T-cell (primary cell): ENCODE measurements around the gene TMEM59. TPM values are rescaled to one million over a fixed set of nuclear protein-coding genes. Genes with fewer than 3 reads are reported as not detected.

ENCODE experiments used
- total RNA-seq, 35 experiments: library from RNA in 6 of 35; stranded (reverse) in 6 of 35; fragments of 120-200 nt in 1 of 35; gene quantifications; one replicate each; pipeline versions ENCODE4 v1.2.1 to v1.2.4 and lab custom pipeline; 2013 to 2026

Gene TMEM59
- total RNA-seq, 5 donors from 2014 or later (not counting 1 experiment from before 2014, with no cell fraction given): 138 to 193 (median 174) TPM

Other genes with a start within 250 kb of the TMEM59 start
- 10 to 100 TPM in 4 of 5 donors, 1 to 10 TPM in 1; 5.6 to 13.3 (median 12.2) TPM for gene NDC1, start 214.9 kb downstream of the TMEM59 start, total RNA-seq
- gene YIPF1, start 163.4 kb downstream of the TMEM59 start, total RNA-seq: 10 to 100 TPM; 11.5 to 17.2 (median 14.5) TPM
- gene DIO1, start 159.0 kb downstream of the TMEM59 start, total RNA-seq: not detected
- gene IFT25, start 107.5 kb downstream of the TMEM59 start, total RNA-seq: 10 to 100 TPM; 24.5 to 33.1 (median 31.2) TPM
- gene LRRC42, start 106.9 kb downstream of the TMEM59 start, total RNA-seq: 1 to 10 TPM; 6.3 to 8.8 (median 7.9) TPM
- gene LDLRAD1, start 35.0 kb downstream of the TMEM59 start, total RNA-seq: not detected
- 10 to 100 TPM in 2 of 5 donors, 1 to 10 TPM in 3; 5.9 to 12.8 (median 9.7) TPM for gene TCEANC2, start 404 bp upstream of the TMEM59 start, total RNA-seq
- gene CDCP2, start 99.8 kb upstream of the TMEM59 start, total RNA-seq: under 1 TPM in 3 of 5 donors, not detected in 2; 0.25 to 0.35 (median 0.35) TPM
- gene CYB5RL, start 146.8 kb upstream of the TMEM59 start, total RNA-seq: 10 to 100 TPM in 3 of 5 donors, 1 to 10 TPM in 2; 5.7 to 11.5 (median 10.0) TPM
- 10 to 100 TPM; 27.4 to 45.7 (median 40.6) TPM for gene MRPL37, start 147.0 kb upstream of the TMEM59 start, total RNA-seq